HG02610 (cell line): ENCODE measurements around the gene CD83.
"Not testable (repeated sequence)": the region's sequence is repeated elsewhere in the genome, so short reads cannot be mapped to it uniquely, and the experiment has no call there.

Source experiments
- ATAC-seq: cut with Tn5 transposase; IDR thresholded peaks from one replicate; pipeline ENCODE4 v1.9.1; 2021; ENCODE audit warnings: mild to moderate bottlenecking, moderate library complexity; ENCODE audit not compliant: unreplicated experiment

Gene CD83, protein sequence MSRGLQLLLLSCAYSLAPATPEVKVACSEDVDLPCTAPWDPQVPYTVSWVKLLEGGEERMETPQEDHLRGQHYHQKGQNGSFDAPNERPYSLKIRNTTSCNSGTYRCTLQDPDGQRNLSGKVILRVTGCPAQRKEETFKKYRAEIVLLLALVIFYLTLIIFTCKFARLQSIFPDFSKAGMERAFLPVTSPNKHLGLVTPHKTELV

DNA sequence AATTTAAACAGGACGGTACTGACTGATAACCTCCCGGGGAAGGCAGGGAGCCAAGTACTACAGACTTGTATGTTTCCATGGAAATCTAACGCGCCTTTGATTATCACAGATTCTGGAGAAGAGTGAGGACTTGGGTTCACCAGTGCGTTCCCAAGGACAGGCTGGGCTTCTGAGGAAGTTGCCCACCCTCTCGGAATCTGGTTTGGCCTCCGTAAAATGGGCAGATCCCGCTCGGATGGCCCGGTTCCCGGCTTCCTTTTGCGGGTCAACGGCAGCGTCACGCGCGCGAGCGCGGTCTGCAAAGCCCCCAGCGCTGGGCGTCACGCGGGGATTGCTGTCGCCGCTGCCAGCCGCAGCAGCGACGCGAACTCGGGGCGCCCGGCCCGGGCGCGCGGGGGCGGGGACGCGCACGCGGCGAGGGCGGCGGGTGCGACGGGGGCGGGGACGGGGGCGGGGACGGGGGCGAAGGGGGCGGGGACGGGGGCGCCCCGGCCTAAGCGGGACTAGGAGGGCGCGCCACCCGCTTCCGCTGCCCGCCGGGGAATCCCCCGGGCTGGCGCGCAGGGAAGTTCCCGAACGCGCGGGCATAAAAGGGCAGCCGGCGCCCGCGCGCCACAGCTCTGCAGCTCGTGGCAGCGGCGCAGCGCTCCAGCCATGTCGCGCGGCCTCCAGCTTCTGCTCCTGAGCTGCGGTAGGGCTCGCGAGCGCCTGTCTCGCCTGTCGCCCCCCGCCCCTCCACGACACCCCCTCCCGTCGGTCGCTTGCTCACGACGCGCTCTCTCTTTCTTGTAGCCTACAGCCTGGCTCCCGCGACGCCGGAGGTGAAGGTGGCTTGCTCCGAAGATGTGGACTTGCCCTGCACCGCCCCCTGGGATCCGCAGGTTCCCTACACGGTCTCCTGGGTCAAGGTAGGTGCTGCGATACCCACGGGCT lies at the start of gene CD83:
Gene CD83, plus strand, starts transcription at position 615 of the 933 bp plus-strand sequence. Its CDS starts 40 bp downstream, at position 655.
- ATAC-seq = peak; percentile 57

DNA sequence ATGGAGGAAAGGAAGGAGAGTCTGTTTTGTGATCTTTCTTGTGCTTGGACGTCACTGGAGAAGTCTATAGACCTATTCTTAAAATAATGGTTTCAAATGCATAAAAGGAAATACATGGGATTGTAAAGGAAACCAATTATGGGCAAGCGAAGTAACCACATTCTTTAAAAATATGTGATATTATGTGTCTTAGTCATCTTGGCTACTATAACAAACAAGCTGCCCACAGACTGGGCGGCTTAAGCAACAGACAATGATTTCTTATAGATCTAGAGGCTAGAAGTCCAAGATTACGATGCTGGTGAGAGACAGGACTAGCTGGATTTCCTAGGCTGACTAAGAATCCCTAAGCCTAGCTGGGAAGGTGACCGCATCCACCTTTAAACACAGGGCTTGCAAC lies 49.4 kb upstream of the CD83 start:
- no peak for ATAC-seq

DNA sequence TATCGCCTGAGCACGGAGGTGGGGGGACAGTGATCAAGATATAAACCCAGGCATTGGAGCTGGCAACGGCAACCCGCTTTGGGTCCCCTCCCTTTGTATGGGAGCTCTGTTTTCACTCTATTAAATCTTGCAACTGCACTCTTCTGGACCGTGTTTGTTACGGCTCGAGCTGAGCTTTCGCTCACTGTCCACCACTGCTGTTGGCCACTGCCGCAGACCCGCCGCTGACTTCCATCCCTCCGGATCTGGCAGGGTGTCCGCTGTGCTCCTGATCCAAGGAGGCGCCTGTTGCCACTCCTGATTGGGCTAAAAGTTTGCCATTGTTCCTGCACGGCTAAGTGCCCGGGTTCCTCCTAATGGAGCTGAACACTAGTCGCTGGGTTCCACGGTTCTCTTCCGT lies 48.9 kb upstream of the CD83 start:
- no peak for ATAC-seq

DNA sequence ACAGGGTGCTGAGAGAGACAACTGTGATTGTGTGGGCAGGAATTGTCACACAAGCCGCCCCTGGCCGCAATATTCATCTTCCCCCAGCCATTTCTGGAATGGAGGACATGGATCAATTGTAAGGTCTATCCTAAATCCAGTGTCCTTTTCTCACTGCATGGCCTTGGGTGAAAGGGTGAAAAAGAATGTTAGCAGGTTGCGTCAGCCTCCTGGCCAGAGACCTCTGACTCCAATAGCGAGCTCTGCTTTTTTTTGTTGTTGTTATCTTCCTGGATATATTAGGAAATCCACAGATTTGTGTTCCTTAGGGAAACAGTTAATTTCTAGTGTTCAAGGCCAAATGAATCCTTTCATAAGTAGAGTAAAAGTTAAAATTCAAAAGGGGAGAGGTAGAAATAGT lies 47.1 kb upstream of the CD83 start:
- no peak for ATAC-seq

DNA sequence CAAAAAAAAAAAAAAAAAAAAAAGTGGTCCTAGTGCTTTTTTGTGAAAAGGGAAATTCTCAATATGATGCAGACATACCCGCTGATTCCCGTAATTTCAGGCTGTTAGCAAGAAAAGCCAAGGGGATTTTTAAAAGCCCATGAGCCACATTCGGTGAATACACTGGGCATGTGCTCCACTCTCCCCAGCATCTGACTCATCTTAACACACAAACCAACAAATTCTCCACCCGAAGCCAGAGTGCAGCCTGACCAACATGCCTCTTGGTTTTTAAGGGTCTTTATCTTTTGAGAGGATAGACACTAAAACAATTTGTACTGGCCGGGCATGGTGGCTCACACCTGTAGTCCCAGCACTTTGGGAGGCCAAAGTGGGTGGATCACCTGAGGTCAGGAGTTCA lies 45.5 kb upstream of the CD83 start:
- peak; percentile 59 for ATAC-seq

DNA sequence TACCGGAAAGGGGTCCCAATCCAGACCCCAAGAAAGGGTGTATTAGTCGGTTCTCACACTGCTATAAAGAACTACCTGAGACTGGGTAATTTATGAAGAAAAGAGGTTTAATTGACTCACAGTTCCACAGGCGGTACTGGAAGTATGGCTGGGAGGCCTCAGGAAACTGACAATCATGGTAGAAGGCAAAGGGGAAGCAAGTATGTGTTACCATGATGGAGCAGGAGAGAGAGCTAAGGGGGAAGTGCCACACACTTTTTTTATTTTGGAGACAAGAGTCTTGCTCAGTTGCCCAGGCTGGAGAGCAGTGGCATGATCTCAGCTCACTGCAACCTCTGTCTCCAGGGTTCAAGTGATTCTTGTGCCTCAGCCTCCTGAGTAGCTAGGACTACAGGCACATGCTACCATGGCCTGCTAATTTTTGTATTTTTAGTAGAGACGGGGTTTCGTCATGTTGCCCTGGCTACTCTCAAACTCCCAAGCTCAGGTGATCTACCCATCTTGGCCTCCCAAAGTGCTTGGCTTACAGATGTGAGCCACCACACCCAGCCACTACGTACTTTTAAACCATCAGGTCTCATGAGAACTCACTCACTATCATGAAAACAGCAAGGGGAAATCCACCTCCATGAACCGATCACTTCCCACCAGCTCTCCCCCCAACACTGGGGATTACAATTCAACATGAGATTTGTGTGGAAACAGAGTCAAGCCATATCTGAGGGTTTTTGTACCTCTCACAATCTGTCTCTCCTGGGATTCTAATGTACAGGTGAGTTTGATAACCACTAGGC lies 43.8 kb upstream of the CD83 start:
- ATAC-seq = not testable (repeated sequence)

DNA sequence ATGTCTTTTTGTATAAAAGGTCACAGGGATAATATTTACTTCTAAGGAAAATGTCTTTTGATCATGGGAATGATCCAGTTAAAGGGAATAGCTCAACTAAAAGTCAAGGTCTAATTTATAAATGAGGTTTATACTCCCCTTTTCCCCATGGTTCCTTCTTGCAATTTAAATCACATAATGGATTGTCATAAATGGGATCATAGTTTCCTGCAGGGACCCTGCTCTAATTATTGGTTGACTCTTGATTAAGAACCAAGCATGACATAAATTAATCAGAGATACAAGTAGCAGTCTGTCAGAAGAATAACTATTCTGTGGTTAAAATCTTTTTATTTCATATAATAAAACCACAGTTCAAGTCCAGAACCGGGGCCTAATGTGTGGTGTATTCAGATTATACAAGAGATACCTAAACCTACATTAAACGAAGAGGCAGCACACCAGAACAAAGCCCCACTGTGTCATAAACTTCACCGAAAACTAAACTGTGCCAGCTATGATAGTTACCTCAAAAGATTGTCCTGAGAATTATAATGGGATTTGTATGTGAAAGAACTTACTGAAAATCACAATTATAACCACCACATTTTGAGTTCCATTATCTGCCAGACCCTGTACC lies 43.0 kb upstream of the CD83 start:
- ATAC-seq = no peak

DNA sequence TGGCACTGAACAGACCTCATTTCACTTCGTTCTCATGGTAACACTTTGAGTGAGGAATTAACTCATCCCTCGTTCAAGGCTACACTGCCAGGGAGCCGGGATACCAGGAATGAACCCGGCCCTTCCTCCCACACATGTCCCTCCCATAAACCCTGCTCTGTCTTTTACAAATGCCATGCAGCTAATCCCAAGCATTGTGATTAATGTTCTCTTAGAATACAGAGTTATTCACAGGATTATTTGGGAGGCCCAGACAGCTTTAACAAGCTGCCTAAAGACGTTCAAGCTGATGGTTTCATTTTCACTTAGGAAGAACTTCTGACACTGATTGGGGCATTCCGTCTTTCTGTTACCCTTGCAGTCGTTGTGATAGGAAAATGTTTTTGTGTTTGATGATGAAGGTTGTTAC lies 42.5 kb upstream of the CD83 start:
- ATAC-seq = peak; percentile 54

DNA sequence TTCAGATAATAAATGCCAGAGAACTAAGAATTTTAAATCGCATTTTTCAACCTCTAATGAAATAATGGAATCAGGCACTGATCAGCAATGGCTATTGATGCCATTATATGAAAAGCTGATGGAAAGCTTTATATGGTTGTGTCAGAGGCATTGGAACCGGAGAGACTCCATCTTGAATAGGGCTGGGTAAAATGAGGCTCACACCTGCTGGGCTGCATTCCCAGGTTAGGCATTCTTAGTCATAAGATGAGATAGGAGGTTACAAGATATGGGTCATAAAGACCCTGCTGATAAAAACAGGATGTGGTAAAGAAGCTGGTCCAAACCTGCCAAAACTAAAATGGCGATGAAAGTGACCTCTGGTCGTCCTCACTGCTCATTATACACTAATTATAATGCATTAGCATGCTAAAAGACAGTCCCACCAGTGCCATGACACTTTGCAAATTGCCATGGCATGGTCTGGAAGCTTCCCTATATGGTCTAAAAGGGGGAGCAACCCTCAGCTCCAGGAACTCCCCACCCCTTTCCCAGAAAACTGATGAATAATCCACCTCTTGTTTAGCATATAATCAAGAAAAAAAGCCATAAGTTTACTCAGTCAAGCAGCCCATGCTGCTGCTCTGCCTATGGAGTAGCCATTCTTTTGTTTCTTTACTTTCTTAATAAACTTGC lies 40.2 kb upstream of the CD83 start:
- no peak for ATAC-seq

DNA sequence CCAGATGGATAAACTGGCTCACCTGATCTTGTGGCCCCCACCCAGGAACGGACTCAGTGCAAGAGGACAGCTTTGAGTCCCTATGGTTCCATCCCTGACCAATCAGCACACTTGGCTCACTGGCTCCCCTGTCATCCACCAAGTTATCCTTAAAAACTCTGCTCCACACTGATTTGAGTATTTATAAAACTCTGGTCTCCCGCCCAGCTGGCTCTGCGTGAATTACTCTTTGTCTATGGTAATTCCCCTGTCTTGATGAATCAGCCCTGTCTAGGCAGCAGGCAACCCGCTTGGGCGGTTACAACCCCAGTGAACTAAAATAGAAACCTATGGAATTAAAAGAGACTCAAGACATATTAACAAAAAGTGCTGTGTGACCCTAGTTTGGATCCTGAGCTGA lies 38.1 kb upstream of the CD83 start:
- peak; percentile 32 for ATAC-seq

DNA sequence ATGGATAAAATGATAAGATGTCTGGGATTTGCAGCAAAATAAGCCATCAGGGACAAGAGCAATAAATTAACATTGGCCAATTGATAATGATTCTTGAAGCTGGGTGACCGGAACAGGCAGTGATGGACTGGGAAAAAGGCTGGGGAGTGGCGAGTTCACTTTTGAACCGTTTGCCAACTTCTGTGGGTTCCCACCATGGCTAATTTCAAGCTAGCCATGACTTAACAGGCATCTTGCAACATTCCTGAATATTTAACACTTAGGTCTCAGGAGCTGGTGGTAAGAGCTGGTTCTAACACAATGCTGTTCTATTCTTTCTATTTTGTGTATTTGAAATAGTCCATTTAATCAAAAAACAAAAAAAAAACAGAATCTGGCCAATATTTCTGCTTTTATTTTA lies 37.6 kb upstream of the CD83 start:
- no peak for ATAC-seq

DNA sequence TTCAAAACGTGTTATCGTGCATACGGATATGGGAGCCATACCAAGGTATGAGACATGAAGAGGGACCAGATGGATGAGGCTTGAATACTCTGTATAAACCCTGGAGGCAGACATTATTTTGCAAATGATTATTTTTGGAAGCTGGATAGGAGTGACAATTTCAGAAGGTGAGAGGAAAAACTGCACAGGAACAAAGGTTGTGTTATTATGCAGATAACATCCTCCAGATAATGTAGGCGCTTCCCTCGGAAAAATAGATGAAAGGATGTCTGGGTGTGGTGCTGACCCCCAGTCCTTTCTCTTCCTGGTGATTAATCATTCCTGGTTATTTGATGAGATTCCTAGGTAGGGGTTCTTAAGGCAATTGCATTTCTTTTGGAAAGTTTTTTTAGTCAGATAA lies 36.4 kb upstream of the CD83 start:
- no peak for ATAC-seq

DNA sequence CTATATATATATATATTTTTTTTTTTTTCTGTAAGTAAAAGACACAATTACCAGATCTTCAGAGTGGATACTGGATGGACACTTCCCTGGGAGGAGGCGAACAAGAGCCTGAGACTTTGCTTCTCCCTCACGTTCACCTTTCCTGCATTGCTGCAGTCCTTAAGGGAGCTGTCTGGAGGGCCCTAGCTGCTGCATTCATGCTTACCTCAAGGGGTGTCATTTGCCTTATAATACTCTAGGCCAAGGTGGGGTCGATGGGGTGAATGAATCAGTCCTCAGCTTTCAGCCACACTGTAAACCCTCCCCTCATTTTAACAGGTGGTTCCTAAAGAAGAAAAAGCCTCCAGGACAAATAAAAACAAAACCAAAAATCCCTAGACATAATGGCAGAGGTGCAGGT lies 34.8 kb upstream of the CD83 start:
- no peak for ATAC-seq

DNA sequence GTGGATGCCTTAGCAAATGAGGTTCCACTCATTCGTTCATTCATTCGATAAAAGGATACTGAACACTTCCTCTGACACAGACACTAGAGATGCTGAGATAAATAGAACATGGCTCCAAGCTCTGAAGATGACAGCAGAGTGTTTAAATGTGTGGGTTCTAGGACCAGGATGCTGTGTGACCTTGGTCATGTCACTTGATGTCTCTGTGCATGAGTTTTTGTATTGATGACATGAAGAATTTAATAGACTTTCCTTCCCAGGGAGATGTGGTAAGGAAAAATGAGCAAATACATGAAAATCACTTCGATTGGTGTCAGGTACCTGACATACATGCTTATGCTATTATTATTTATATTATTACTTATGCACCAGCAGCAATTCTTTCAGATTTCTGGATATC lies 34.3 kb upstream of the CD83 start:
- ATAC-seq = no peak

DNA sequence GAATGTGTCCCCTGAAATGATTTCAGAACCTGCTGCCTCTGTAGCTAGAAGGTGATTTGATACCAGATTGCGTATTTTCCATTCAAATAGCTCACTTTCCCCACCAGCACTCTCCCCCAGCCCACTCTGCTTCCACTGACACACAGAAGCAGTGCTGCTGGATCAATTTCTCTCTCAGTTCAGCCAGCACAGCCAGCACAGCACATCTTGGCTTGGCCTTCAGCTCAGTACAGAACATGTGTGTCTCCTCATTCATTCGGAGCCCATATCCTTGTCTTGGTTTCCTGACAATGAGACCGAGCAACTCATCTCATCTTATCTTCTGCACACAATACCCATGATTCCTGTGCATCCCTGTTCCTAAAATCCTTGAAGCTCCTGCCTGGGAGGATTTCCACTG lies 33.8 kb upstream of the CD83 start:
- ATAC-seq = no peak

DNA sequence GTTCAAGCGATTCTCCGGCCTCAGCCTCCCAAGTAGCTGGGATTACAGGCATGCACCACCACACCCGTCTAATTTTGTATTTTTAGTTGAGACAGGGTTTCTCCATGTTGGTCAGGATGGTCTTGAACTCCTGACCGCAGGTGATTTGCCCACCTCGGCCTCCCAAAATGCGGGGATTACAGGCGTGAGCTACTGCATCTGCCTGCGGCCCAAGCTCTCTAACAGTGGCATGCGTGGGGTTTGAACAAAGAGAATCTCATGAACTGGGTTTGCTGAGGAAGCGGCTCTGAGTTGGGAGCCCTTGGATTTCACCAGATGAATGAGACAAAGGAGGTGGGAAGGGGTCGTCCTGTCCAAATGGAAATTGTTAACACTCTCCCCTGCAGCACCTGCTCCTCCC lies 33.2 kb upstream of the CD83 start:
- ATAC-seq = no peak

DNA sequence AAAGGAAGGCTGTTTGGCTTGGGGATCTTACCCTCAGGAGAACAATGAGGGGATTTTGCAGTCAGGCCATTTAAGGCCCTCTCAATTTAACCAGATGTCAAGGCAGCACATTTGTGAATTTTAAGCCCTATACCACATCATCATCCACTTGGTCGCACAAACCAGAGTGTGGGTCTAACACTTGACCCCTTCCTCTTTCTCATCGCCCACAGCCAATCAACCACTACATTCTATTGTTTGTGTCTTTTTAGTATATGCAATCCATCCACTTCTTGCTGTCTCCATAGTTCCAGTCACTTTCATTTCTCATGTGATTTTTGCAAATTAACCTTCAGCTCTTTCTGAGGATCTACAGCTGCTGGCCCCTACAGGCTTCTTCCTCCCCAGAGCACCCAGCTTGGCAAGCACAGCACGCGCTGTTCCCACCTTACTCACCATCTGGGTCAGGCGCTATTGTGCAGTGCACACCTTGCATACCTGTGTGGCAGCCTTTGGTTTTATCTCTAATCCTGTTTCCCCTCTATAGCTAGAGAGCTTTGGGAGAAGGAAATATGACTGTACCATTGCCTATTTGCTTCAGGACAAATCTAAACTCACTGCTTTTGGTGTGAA lies 32.3 kb upstream of the CD83 start:
- ATAC-seq = no peak

DNA sequence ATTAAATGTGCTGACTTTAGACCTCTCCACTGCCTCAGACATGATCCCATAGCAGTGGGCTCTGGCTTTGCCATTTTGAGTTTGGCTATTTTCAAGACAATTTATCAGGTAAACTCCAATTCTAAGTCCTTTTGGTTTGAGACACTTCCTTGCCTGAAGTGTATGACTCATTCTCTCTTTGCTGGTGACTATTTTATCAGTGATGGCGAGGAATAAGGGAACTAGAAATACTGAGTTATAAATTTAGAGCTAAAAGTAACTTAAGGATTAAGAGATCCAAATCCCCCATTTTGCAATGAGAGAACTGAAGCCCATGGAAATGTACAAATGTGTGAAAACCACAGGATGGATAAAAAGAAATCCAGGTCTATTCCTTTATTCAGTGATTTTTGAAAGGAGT lies 30.9 kb upstream of the CD83 start:
- no peak for ATAC-seq

DNA sequence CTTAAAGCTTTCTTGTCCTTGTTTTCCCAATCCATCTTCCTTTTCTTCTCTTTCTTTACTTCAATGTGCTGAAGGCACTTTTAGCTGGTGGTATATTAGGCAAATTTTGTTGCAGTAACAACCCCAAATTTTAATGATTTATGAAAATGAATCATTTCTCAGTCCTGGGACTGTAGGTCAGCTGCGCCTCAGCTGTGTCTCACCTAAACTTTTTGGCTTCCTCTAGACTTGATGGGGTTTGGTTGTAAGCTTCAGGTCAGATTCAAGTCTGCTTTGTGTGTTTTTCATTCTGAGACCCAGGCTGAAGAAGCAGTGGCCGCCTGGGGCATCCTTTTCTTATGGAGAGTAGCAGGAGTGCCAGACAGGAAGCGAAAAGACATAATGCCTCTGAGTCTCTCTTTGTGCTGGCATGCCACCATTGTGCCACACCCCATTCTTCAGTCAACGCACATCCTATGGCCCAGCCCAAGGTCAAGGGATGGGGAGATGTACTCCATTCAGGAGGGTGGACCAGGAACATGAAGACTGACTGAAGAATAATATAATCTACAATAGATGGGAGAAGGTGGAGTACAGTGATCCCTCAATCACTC lies 28.9 kb upstream of the CD83 start:
- no peak for ATAC-seq

DNA sequence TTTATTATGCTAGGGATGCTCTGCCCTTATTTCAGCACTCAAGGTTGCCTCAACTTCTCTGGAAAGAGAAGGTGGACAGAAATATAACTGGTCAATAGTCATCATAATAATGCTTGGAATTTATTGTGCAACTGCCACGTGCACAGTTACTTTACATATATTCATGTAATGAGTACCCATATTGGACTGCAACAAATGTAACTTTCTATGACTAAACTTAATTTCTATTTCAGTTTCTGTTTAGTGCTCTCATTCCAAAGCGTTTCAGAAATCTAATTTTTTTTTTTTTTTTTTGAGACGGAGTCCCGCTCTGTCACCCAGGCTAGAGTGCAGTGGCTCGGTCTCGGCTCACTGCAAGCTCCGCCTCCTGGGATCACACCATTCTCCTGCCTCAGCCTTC lies 28.3 kb upstream of the CD83 start:
- peak; percentile 47 for ATAC-seq
